K562 (cell line): ENCODE results near the gene PHF21A. TPM values are rescaled to one million over a fixed set of nuclear protein-coding genes. Genes with fewer than 3 reads are reported as not detected.

ENCODE experiments used
- ATAC-seq: fragments of 200-7000 bp; cut with Tn5 transposase; 3 replicates; pipeline ENCODE4 v1.9.1; 2020; ENCODE audit warnings: moderate library complexity
- BruUV-seq: library from RNA; stranded (reverse); fragments of 400-500 nt; replicated peaks from 2 replicates; lab custom pipeline; 2021; lab: Mats Ljungman, UMichigan
- CTCF ChIA-PET: fragments of 300-600 bp; formaldehyde crosslinking; extraction: SDS; loops from one replicate; lab custom pipeline; 2021; ENCODE audit warnings: low intra/inter-chr PET ratio; lab: Yijun Ruan, JAX
- POLR2A ChIA-PET: fragments of 300-600, 350-650 bp; sonication (Branson Sonifier 250); formaldehyde crosslinking; extraction: SDS; loops from one replicate; lab custom pipeline; 2021; ENCODE audit warnings: antibody characterized with exemption, inconsistent platforms; lab: Yijun Ruan, JAX
- DNase-seq, 4 experiments: peaks; one replicate each; pipeline versions ENCODE4 v3.0.0 to v3.0.0-alpha.2; 2011 to 2018; ENCODE audit warnings: low spot score in 3 of 4, mixed read lengths in 3 of 4; ENCODE audit errors: extremely low read depth in 1 of 4
- FAIRE-seq: peaks from 2 replicates; lab custom pipeline; 2011; peaks lifted over from hg19 to GRCh38; lab: Jason Lieb, UNC
- H2AFZ ChIP-seq: 2 replicates; pipeline ENCODE4 v1.6.0; 2011; ENCODE audit warnings: low read depth, low read length, control low read depth, inconsistent platforms
- H3K27ac ChIP-seq: fragments of 200-600 bp; 3 replicates; pipeline ENCODE4 v1.8.0; 2011; ENCODE audit warnings: low read depth, mild to moderate bottlenecking, control low read depth, inconsistent platforms, low read length, moderate library complexity, mixed read lengths; ENCODE audit errors: extremely low read depth
- H3K27me3 ChIP-seq, 2 experiments: fragments of 300-600 bp in 1 of 2; 2 replicates in 1 of 2; 3 replicates in 1 of 2; pipeline versions ENCODE4 v1.6.0 to v1.8.0; 2011; ENCODE audit warnings: inconsistent platforms in 2 of 2, low read length in 2 of 2, mild to moderate bottlenecking in 1 of 2, mixed read lengths in 1 of 2, moderate library complexity in 1 of 2; ENCODE audit not compliant: control insufficient read depth in 2 of 2, insufficient read depth in 2 of 2
- H3K36me3 ChIP-seq: fragments of 300-600 bp; 3 replicates; pipeline ENCODE4 v1.8.0; 2011; ENCODE audit warnings: mild to moderate bottlenecking, low read length, inconsistent platforms; ENCODE audit not compliant: control insufficient read depth, insufficient read depth
- H3K4me1 ChIP-seq, 2 experiments: fragments of 200-600 bp in 1 of 2; replicated peaks in 1 of 2; 2 replicates in 1 of 2; 3 replicates in 1 of 2; pipeline versions ENCODE4 v1.5.1 to v1.8.0; 2011; ENCODE audit warnings: inconsistent platforms in 2 of 2, low read length in 2 of 2, mild to moderate bottlenecking in 1 of 2, mixed read lengths in 1 of 2, moderate library complexity in 1 of 2; ENCODE audit not compliant: control insufficient read depth in 2 of 2, insufficient read depth in 2 of 2
- H3K4me2 ChIP-seq: 2 replicates; pipeline ENCODE4 v1.6.1; 2011; ENCODE audit warnings: low read length, control low read depth, inconsistent platforms, mixed read lengths; ENCODE audit not compliant: insufficient read depth
- H3K4me3 ChIP-seq: fragments of 200-600 bp; sonication (generic), shearing (Covaris generic); 2 replicates; pipeline ENCODE4 v1.5.1; 2016; ENCODE audit warnings: control low read depth, inconsistent platforms
- H3K79me2 ChIP-seq: fragments of 200-600 bp; 3 replicates; pipeline ENCODE4 v1.8.0; 2011; ENCODE audit warnings: low read length, inconsistent platforms; ENCODE audit not compliant: control insufficient read depth, insufficient read depth
- H3K9ac ChIP-seq, 2 experiments: 2 replicates each; pipeline versions ENCODE4 v1.6.0 to v1.6.1; 2011; ENCODE audit warnings: low read depth in 2 of 2, low read length in 2 of 2, control low read depth in 1 of 2, inconsistent platforms in 1 of 2, mild to moderate bottlenecking in 1 of 2, mixed read lengths in 1 of 2; ENCODE audit not compliant: insufficient read depth in 1 of 2
- H3K9me1 ChIP-seq: one replicate; pipeline ENCODE4 v1.6.0; 2011; ENCODE audit warnings: inconsistent platforms, mild to moderate bottlenecking, low read length, moderate library complexity; ENCODE audit not compliant: control insufficient read depth, insufficient read depth
- H3K9me3 ChIP-seq: replicated peaks from 2 replicates; pipeline ENCODE4 v1.5.1; 2011; ENCODE audit warnings: low read depth, low read length, inconsistent platforms; ENCODE audit not compliant: control insufficient read depth, insufficient read depth
- H4K20me1 ChIP-seq: replicated peaks from 2 replicates; pipeline ENCODE4 v1.6.1; 2011; ENCODE audit warnings: low read length, inconsistent platforms, mixed read lengths; ENCODE audit not compliant: control insufficient read depth, insufficient read depth
- BCOR ChIP-seq: fragments of 450-650 bp; IDR thresholded peaks from 2 replicates; pipeline ENCODE4 v1.6.1; 2016
- HDAC3 ChIP-seq: fragments of 450-650 bp; IDR thresholded peaks from 2 replicates; pipeline ENCODE4 v1.6.1; 2018; ENCODE audit warnings: borderline replicate concordance, mild to moderate bottlenecking, moderate library complexity; ENCODE audit not compliant: partially characterized antibody
- HMGN3 ChIP-seq: IDR thresholded peaks from 2 replicates; pipeline ENCODE4 v1.6.1; 2011; ENCODE audit warnings: borderline replicate concordance, low read depth, mild to moderate bottlenecking, mixed read lengths, low read length; ENCODE audit not compliant: insufficient read length; ENCODE audit errors: extremely low read depth
- KLF6 ChIP-seq: fragments of 250-450 bp; sonication (Bioruptor Pico); IDR thresholded peaks from 2 replicates; pipeline ENCODE4 v1.4.0; 2020; ENCODE audit warnings: mild to moderate bottlenecking, moderate library complexity, borderline replicate concordance
- MAX ChIP-seq: sonication (generic); formaldehyde crosslinking; IDR thresholded peaks from 2 replicates; pipeline ENCODE4 v1.9.0; 2022; ENCODE audit warnings: mild to moderate bottlenecking, missing genetic modification reagents
- NFATC3 ChIP-seq: fragments of 450-650 bp; IDR thresholded peaks from 2 replicates; pipeline ENCODE4 v1.6.1; 2017; ENCODE audit warnings: mild to moderate bottlenecking
- RBM22 ChIP-seq: fragments of 200-400 bp; formaldehyde crosslinking; IDR thresholded peaks from 2 replicates; pipeline ENCODE4 v1.6.1; 2018; ENCODE audit warnings: low read length, low read depth; ENCODE audit not compliant: poor library complexity, severe bottlenecking
- TFAM ChIP-seq: fragments of 250-450 bp; sonication (Bioruptor Pico); conservative IDR thresholded peaks from 2 replicates; pipeline ENCODE4 v1.5.0; 2021; ENCODE audit warnings: mild to moderate bottlenecking, moderate library complexity
- ZNF165 ChIP-seq: fragments of 250-450 bp; sonication (Bioruptor Pico); IDR thresholded peaks from 2 replicates; pipeline ENCODE4 v1.4.0; 2020; ENCODE audit warnings: borderline replicate concordance
- ZNF511 ChIP-seq: sonication (generic); formaldehyde crosslinking; IDR thresholded peaks from 2 replicates; pipeline ENCODE4 v1.8.0; 2022; ENCODE audit warnings: mild to moderate bottlenecking, missing genetic modification reagents
- WGBS: fragments of 100-300 bp; shearing (Covaris generic); methylation state at CpG from one replicate; pipeline ENCODE4 v1.1.6; 2016; ENCODE audit warnings: low coverage, mixed read lengths; ENCODE audit not compliant: insufficient coverage; ENCODE audit errors: missing lambda C conversion rate; 5-methylcytosine and 5-hydroxymethylcytosine counted together
- in situ Hi-C: fragments of 300-500 bp; cut with MboI; formaldehyde crosslinking; loops from 4 replicates; pipeline ENCODE4 v1.15.0; 2018; ENCODE audit warnings: inconsistent platforms, mixed read lengths
- intact Hi-C: fragments of 100-400 bp; cut with micrococcal nuclease; formaldehyde crosslinking; loops from 2 replicates; pipeline ENCODE4 v1.14.2; 2022
- polyA plus RNA-seq, 8 experiments: library from polyadenylated mRNA; depleted of rRNA in 4 of 8; stranded (reverse) in 5 of 8; unstranded in 3 of 8; fragments of >200 nt; fragmentation: Nextera tagmentation in 2 of 8; fragmentation: Illumina TruSeq in 1 of 8; extraction: Ambion mirVana in 2 of 8; extraction: Trizol in 1 of 8; gene quantifications; 2 replicates each; pipeline versions ENCODE4 v1.2.1 to v1.2.3, GENCODE V29; 2011 to 2014; ENCODE audit warnings: inconsistent platforms in 1 of 8, missing spikeins in 1 of 8
- total RNA-seq, 7 experiments: library from RNA; depleted of rRNA in 6 of 7; stranded (reverse); fragments of >200 nt in 6 of 7; fragmentation: Illumina TruSeq in 2 of 7; extraction: Trizol in 2 of 7; gene quantifications; 2 replicates each; pipeline versions ENCODE4 v1.2.1 to v1.2.3, GENCODE V29; 2011 to 2021; ENCODE audit warnings: low replicate concordance in 1 of 7
- TF ChIP-seq, protein P1 (sequence below): fragments of 450-650 bp; IDR thresholded peaks from 2 replicates; pipeline ENCODE4 v1.6.1; 2016; ENCODE audit warnings: missing biosample characterization, missing genetic modification characterization

PHF21A gene
- total and polyA plus RNA-seq, 9 of the 15 experiments (the other 6 are each of a cell fraction or from before 2014, with no cell fraction given): 1.5 to 32.4 (median 10.7) TPM

- in situ Hi-C loops (no loop called here), intact Hi-C loops (no loop called here)
- no peak for FAIRE-seq
- H3K9me1 ChIP-seq: no peaks in the 10 kb centered on the region
- H3K9me3 ChIP-seq: no peaks in the 10 kb centered on the region
- no peaks in the 10 kb centered on the region; the same call in 1 of the 2 replicates for H4K20me1 ChIP-seq
- 91% methylated on average over 10 of the region's 10 CpGs for WGBS
- no peak for DNase-seq
- ATAC-seq: no peak
- no peak overlapping the region for H2AFZ ChIP-seq
- CTCF ChIA-PET: no interaction called here
- H3K27me3 ChIP-seq: no peaks in the 10 kb centered on the region
- peak; percentile 24 for TF ChIP-seq RBM22
- no peak for TF ChIP-seq KLF6 (CRISPR knock-in tag)
- H3K9ac ChIP-seq: peak overlapping the region in 1 of 2 experiments; percentile 55; a peak in 2 of 4 replicates
- H3K36me3 ChIP-seq: peaks cover 50% of the 10 kb centered on the region; the same call in 2 of the 3 replicates
- POLR2A ChIA-PET: interaction anchor here (0.7 to 1.5 kb wide), 4 partner anchors 9 to 305 kb away, joined by 3 to 5 read pairs (median 3); no protein-coding TSS in a partner anchor
- H3K27ac ChIP-seq: no peak overlapping the region
- H3K79me2 ChIP-seq: no peaks in the 10 kb centered on the region
- H3K4me2 ChIP-seq: no peak overlapping the region
- H3K4me3 ChIP-seq: no peak overlapping the region
- BruUV-seq: no TSS peak
- H3K4me1 ChIP-seq: peaks cover 5 to 39% of the 10 kb centered on the region in 2 experiments; a peak in 3 of 5 replicates
These were observed 189.5 kb downstream of the PHF21A start for GRCh38 chr11:45931739-45932138.

- Histone ChIP-seq H3K27ac (no peak overlapping the region), H3K36me3 (peaks cover 44% of the 10 kb centered on the region; the same call in 2 of the 3 replicates), H3K9ac (no peak overlapping the region; a peak in 1 of 4 replicates), H3K79me2 (no peaks in the 10 kb centered on the region), H3K9me1 (no peaks in the 10 kb centered on the region), H2AFZ (no peak overlapping the region), H3K27me3 (no peaks in the 10 kb centered on the region), H3K4me1 (peaks cover 5 to 40% of the 10 kb centered on the region in 2 experiments; a peak in 3 of 5 replicates), H3K9me3 (no peaks in the 10 kb centered on the region), H3K4me2 (no peak overlapping the region), H4K20me1 (no peaks in the 10 kb centered on the region; the same call in 1 of the 2 replicates), H3K4me3 (no peak overlapping the region)
- in situ Hi-C loops: no loop called here
- DNase-seq: no peak
- ChIA-PET CTCF (no interaction called here), POLR2A (interaction anchor here (0.6 to 1.5 kb wide), 10 partner anchors 8 to 1446 kb away, joined by 3 to 5 read pairs (median 3); no protein-coding TSS in a partner anchor)
- no TSS peak for BruUV-seq
- FAIRE-seq: no peak
- intact Hi-C loops: no loop called here
- 69% methylated on average over 8 of the region's 8 CpGs for WGBS
- no peak for ATAC-seq
- TF ChIP-seq ZNF511 (CRISPR knock-in tag) (no peak), BCOR (no peak), TFAM (no peak), HDAC3 (no peak), MAX (no peak), NFATC3 (no peak), HMGN3 (no peak), ZNF165 (CRISPR knock-in tag) (no peak)
- TF ChIP-seq, protein P1, sequence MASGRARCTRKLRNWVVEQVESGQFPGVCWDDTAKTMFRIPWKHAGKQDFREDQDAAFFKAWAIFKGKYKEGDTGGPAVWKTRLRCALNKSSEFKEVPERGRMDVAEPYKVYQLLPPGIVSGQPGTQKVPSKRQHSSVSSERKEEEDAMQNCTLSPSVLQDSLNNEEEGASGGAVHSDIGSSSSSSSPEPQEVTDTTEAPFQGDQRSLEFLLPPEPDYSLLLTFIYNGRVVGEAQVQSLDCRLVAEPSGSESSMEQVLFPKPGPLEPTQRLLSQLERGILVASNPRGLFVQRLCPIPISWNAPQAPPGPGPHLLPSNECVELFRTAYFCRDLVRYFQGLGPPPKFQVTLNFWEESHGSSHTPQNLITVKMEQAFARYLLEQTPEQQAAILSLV: no peak
These were observed 190.2 kb downstream of the PHF21A start for GRCh38 chr11:45930951-45931570.
